Activated naive CD4-positive, alpha-beta T cell treated with anti-CD3 and anti-CD28 coated beads for 36 hours (primary cell): ENCODE data around the gene UBQLN3. TPM values are rescaled to one million over a fixed set of nuclear protein-coding genes. Genes with fewer than 3 reads are reported as not detected.

Experiments used
- CTCF ChIA-PET: fragments of 350-600 bp; sonication (Branson Sonifier 250); formaldehyde crosslinking; loops from one replicate; lab custom pipeline; 2021; ENCODE audit warnings: antibody characterized with exemption; lab: Charles Lee
- DNase-seq: peaks from one replicate; pipeline ENCODE4 v3.0.0-alpha.2; 2020
- H3K27ac Mint-ChIP-seq: one replicate; pipeline ENCODE4 v1.8.0; 2021; ENCODE audit warnings: mild to moderate bottlenecking, mixed read lengths
- H3K27me3 Mint-ChIP-seq: one replicate; pipeline ENCODE4 v1.8.0; 2021; ENCODE audit warnings: low read depth, mixed read lengths
- H3K36me3 Mint-ChIP-seq: one replicate; pipeline ENCODE4 v1.8.0; 2021; ENCODE audit warnings: low read depth, mixed read lengths
- H3K4me1 Mint-ChIP-seq: one replicate; pipeline ENCODE4 v1.8.0; 2021; ENCODE audit warnings: low read depth, mixed read lengths
- H3K4me3 Mint-ChIP-seq: one replicate; pipeline ENCODE4 v1.8.0; 2021; ENCODE audit warnings: mild to moderate bottlenecking, moderate library complexity, mixed read lengths
- H3K9me3 Mint-ChIP-seq: one replicate; pipeline ENCODE4 v1.8.0; 2021; ENCODE audit warnings: mixed read lengths
- intact Hi-C: fragments of 100-400 bp; cut with micrococcal nuclease; formaldehyde crosslinking; loops from one replicate; pipeline ENCODE4 v1.15.1; 2023
- total RNA-seq, 2 experiments: library from RNA; stranded (reverse); gene quantifications; one replicate each; pipeline ENCODE4 v1.2.3, GENCODE V29; 2021

The UBQLN3 gene
- not detected for total RNA-seq

DNA sequence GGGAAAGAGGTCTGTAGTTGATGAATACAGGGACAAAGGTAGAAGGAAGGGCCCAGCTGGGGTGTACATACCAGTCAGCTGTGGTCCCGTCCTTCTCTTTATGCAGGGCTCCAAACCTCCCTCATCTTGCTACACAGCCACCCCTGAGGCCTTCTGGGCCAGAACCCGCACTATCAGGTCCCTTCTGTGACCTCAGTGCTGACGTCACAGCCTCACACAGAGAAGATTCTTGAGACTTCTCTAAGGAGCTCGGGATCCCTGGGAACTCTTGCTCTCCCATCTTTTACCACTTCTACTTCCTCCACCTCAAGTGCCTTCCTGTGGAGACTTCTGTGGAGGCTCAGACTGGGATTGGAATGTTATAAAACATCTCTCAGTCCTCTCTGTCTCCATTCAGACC lies at the start of gene UBQLN3:
TSS of gene UBQLN3 (minus strand) at position 155 of the 400 bp plus-strand sequence. CDS start 399 bp downstream, outside the sequence.
- DNase-seq = no peak
- no peak within 1 kb of the TSS for H3K27ac Mint-ChIP-seq
- no peaks in the 10 kb centered on the region for H3K4me1 Mint-ChIP-seq
- CTCF ChIA-PET = interaction anchor here (1.1 kb wide), 1 partner anchor 18 kb away, joined by 3 read pairs; no protein-coding TSS in a partner anchor
- intact Hi-C loops = no loop called here
- H3K4me3 Mint-ChIP-seq = no peak within 1 kb of the TSS
- no peaks in the 10 kb centered on the region for H3K36me3 Mint-ChIP-seq
- no peaks in the 10 kb centered on the region for H3K27me3 Mint-ChIP-seq
- no peaks in the 10 kb centered on the region for H3K9me3 Mint-ChIP-seq

DNA sequence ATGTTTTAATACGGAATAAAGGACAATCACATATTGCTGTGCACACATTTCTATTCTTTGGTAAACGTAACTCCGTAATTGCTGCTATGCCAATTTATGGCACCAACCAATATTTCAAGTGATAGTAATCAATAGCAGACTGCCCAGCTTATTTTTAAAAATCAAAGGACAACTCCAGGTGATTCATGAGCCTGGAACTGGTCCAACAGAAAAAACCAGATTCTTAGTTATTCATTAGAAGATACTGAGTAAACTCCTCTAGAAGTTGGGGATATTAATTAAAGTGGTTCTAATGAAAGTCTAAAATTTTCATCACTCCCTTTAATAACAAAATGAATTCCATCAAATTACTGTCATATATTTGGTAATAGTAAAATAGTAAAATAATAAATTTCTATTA lies 48.0 kb upstream of the UBQLN3 start:
- Mint-ChIP-seq H3K4me1 (no peaks in the 10 kb centered on the region), H3K36me3 (no peaks in the 10 kb centered on the region), H3K9me3 (no peaks in the 10 kb centered on the region), H3K4me3 (no peak overlapping the region), H3K27ac (no peak overlapping the region), H3K27me3 (peaks cover 6% of the 10 kb centered on the region)
- DNase-seq = no peak
- intact Hi-C loops = no loop called here
- CTCF ChIA-PET = interaction anchor here (0.7 kb wide), 1 partner anchor 127 kb away, joined by 4 read pairs; no protein-coding TSS in a partner anchor

DNA sequence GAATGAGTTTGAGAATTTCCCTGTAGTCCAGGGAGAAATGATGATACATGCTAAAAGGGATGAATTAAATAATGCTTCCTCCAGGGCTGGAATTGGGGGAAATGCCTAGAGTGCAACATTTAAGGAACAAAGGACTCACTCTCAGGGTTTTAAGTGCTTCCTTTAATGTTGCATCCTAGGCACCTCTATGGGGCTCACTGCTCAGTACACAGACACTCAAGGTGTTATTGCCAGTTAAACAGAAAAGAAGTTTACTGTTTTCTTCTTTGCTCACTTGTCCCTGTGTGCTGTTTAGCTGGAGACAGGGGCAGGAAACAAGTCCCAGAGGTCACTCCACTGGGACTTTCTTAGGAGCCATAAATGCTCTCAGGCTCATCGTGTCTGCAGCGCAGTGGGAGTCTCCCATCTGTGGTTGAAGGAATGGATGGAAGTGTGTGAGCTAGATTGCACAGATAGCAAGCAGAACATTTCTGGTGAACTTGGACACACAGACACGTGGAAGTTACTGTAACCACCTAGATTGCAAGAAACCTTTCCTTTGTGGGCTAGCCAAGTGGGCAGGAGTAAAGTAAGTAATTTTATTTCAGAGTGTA lies 46.9 kb upstream of the UBQLN3 start:
- no peaks in the 10 kb centered on the region for H3K36me3 Mint-ChIP-seq
- H3K4me3 Mint-ChIP-seq = no peak overlapping the region
- H3K9me3 Mint-ChIP-seq = no peaks in the 10 kb centered on the region
- DNase-seq = no peak
- intact Hi-C loops = no loop called here
- no peak overlapping the region for H3K27ac Mint-ChIP-seq
- H3K27me3 Mint-ChIP-seq = peaks cover 6% of the 10 kb centered on the region
- CTCF ChIA-PET = no interaction called here
- H3K4me1 Mint-ChIP-seq = no peaks in the 10 kb centered on the region

- H3K4me1 Mint-ChIP-seq = no peaks in the 10 kb centered on the region
- H3K36me3 Mint-ChIP-seq = no peaks in the 10 kb centered on the region
- no peak overlapping the region for H3K4me3 Mint-ChIP-seq
- no peak overlapping the region for H3K27ac Mint-ChIP-seq
- H3K27me3 Mint-ChIP-seq = no peaks in the 10 kb centered on the region
- H3K9me3 Mint-ChIP-seq = no peaks in the 10 kb centered on the region
- intact Hi-C loops = loop anchor here (5.0 kb wide), 1 partner anchor 76 kb away; no protein-coding TSS in a partner anchor
- no peak for DNase-seq
- CTCF ChIA-PET = no interaction called here
Measured at GRCh38 chr11:5553343-5553742, 43.6 kb upstream of the UBQLN3 start.

GRCh38 chr11:5550440-5551095 lies 40.8 kb upstream of the UBQLN3 start:
- CTCF ChIA-PET = no interaction called here
- Mint-ChIP-seq H3K9me3 (no peaks in the 10 kb centered on the region), H3K36me3 (no peaks in the 10 kb centered on the region), H3K4me1 (no peaks in the 10 kb centered on the region), H3K4me3 (no peak overlapping the region), H3K27ac (no peak overlapping the region), H3K27me3 (no peaks in the 10 kb centered on the region)
- no peak for DNase-seq
- intact Hi-C loops = loop anchor here (5.0 kb wide), 1 partner anchor 73 kb away; no protein-coding TSS in a partner anchor

- H3K36me3 Mint-ChIP-seq = no peaks in the 10 kb centered on the region
- H3K9me3 Mint-ChIP-seq = no peaks in the 10 kb centered on the region
- no peak within 1 kb of the TSS for H3K27ac Mint-ChIP-seq
- intact Hi-C loops = no loop called here
- CTCF ChIA-PET = no interaction called here
- no peak for DNase-seq
- no peaks in the 10 kb centered on the region for H3K27me3 Mint-ChIP-seq
- H3K4me1 Mint-ChIP-seq = no peaks in the 10 kb centered on the region
- H3K4me3 Mint-ChIP-seq = no peak within 1 kb of the TSS
Measured at GRCh38 chr11:5548440-5548839, 38.7 kb upstream of the UBQLN3 start, which contains the start of gene OR52H1. Gene OR52H1, minus strand, starts transcription at chr11:5548540. Its CDS starts 3,035 bp downstream, at chr11:5545505.

GRCh38 chr11:5547982-5548381 lies 38.2 kb upstream of the UBQLN3 start:
- Mint-ChIP-seq H3K27ac (no peak overlapping the region), H3K27me3 (no peaks in the 10 kb centered on the region), H3K4me3 (no peak overlapping the region), H3K4me1 (no peaks in the 10 kb centered on the region), H3K9me3 (no peaks in the 10 kb centered on the region), H3K36me3 (no peaks in the 10 kb centered on the region)
- DNase-seq = no peak
- intact Hi-C loops = no loop called here
- CTCF ChIA-PET = no interaction called here

- no peaks in the 10 kb centered on the region for H3K9me3 Mint-ChIP-seq
- intact Hi-C loops = no loop called here
- no peaks in the 10 kb centered on the region for H3K27me3 Mint-ChIP-seq
- no peak for DNase-seq
- H3K4me1 Mint-ChIP-seq = no peaks in the 10 kb centered on the region
- H3K4me3 Mint-ChIP-seq = no peak overlapping the region
- no peak overlapping the region for H3K27ac Mint-ChIP-seq
- no peaks in the 10 kb centered on the region for H3K36me3 Mint-ChIP-seq
- CTCF ChIA-PET = no interaction called here
Measured at GRCh38 chr11:5546457-5546856, 36.7 kb upstream of the UBQLN3 start.

DNA sequence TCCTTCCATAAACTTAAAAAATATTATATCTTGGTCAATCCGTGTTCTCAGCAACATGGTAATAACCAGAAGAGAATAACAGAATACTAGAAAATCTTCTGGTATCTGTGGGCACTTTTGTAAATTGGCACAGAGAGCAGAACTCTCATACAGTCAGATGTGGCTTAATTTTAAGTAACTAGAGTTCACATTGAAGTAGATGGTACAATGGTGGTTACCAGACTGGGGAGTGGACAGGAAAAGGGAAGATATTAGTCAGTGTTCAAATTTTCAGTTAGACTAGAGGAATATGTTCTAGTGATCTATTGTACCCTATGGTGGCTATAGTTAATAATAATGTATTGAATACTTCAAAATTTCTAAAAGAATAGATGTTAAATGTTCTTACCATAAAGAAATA lies 31.7 kb upstream of the UBQLN3 start:
- Mint-ChIP-seq H3K27ac (no peak overlapping the region), H3K4me3 (no peak overlapping the region), H3K27me3 (peaks cover 4% of the 10 kb centered on the region), H3K4me1 (no peaks in the 10 kb centered on the region), H3K9me3 (no peaks in the 10 kb centered on the region), H3K36me3 (no peaks in the 10 kb centered on the region)
- DNase-seq = no peak
- intact Hi-C loops = no loop called here
- CTCF ChIA-PET = no interaction called here

DNA sequence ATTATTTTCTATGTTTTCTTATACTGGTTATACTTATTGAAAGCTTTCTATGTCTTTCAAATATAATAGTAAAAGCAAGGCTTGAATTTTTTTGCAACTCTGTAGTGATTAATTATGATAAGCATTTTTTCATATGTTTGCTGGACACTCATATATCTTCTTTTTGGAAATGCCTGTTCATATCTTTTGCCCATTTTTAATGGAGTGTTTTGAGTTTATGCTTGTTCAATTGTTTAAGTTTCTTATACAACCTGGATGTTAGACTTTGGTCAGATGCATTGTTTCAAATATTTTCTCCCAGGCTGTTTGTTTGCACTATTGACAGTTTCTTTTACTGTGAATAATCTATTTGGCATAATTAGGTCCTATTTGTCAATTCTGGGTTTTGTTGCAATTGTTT lies 26.7 kb upstream of the UBQLN3 start:
- H3K36me3 Mint-ChIP-seq = no peaks in the 10 kb centered on the region
- CTCF ChIA-PET = no interaction called here
- DNase-seq = no peak
- H3K4me1 Mint-ChIP-seq = no peaks in the 10 kb centered on the region
- H3K27me3 Mint-ChIP-seq = peaks cover 4% of the 10 kb centered on the region
- no peaks in the 10 kb centered on the region for H3K9me3 Mint-ChIP-seq
- H3K27ac Mint-ChIP-seq = no peak overlapping the region
- H3K4me3 Mint-ChIP-seq = no peak overlapping the region
- intact Hi-C loops = no loop called here

DNA sequence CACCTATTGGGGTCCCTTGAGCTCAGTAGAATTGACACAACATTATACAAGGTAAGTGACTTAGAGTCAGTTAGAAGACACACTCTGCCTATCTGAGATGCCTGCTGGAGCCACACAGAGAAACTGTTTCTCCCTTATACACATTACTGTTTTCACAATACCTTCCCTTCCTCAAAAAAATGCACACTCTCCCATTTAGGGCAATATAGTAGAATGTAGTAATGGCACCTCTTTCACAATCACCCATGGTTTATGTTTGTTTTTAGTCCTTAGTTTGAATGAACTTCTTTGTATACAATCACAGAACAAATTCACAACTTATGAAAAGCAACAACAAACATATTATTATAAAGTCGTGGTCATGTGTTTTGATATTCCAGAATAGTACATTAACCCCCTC lies 24.3 kb upstream of the UBQLN3 start:
- CTCF ChIA-PET = no interaction called here

DNA sequence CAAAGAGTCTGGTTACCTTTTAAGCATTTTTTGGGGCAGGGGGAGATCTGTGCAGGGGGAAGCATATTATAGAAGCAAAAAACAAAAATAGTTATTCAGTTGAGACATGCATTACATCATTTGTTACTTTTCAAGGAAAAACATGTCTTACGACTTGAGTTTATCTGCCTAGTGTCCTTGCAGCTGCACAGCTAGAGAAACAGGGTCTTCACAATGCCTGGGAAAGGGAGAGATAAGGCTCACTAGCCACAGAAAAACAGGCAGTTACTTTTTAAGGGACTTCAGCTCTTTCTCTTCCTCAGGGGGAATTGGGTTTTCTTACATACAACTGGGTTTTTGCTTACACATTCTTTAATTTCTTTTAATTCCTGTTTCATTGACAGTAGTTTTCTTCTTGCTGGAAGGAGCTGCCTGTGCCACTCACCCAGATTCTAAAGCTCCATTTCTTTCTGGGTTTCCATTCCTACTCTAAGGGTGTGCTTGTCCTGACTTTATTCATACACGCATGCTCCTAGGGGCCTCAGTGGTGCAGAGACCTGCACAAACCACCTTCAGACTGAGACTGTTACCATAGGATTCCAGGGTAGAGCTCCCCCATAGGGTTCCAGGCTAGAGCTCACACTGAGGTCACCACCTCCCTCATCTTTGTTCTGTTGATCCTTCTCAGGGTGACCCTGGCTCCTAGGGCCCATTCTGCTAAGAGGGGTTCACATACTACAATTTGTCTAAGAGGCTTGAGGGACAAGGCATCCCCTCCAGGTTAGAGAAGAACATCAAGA lies 21.5 kb upstream of the UBQLN3 start:
- H3K9me3 Mint-ChIP-seq = no peaks in the 10 kb centered on the region
- CTCF ChIA-PET = no interaction called here
- H3K27me3 Mint-ChIP-seq = no peaks in the 10 kb centered on the region
- no peak overlapping the region for H3K27ac Mint-ChIP-seq
- no peak overlapping the region for H3K4me3 Mint-ChIP-seq
- intact Hi-C loops = no loop called here
- H3K4me1 Mint-ChIP-seq = no peaks in the 10 kb centered on the region
- H3K36me3 Mint-ChIP-seq = no peaks in the 10 kb centered on the region
- no peak for DNase-seq

More for the DNA sequence above, 24.3 kb upstream of the UBQLN3 start:
- Mint-ChIP-seq H3K4me3 (no peak overlapping the region), H3K9me3 (no peaks in the 10 kb centered on the region), H3K4me1 (no peaks in the 10 kb centered on the region), H3K36me3 (no peaks in the 10 kb centered on the region), H3K27me3 (peaks cover 4% of the 10 kb centered on the region), H3K27ac (no peak overlapping the region)
- intact Hi-C loops = no loop called here
- DNase-seq = no peak
